Ascending aorta (tissue), 2 donors: Measurements from ENCODE around the gene VEZF1. TPM values are rescaled to one million over a fixed set of nuclear protein-coding genes. Genes with fewer than 3 reads are reported as not detected.
"Not testable (repeated sequence)": the region's sequence is repeated elsewhere in the genome, so short reads cannot be mapped to it uniquely, and the experiment has no call there.

Experiments used
- DNase-seq, 2 donors: peaks; one replicate each; pipeline ENCODE4 v3.0.0-alpha.2; 2019; ENCODE audit warnings: low spot score in 2 of 2
- H3K27ac ChIP-seq, 2 donors: fragments of 200-600 bp; sonication (generic); one replicate each; pipeline ENCODE4 v1.5.1; 2016 to 2017; ENCODE audit warnings: mild to moderate bottlenecking in 1 of 2
- H3K27me3 ChIP-seq: fragments of 200-600 bp; sonication (generic); one replicate; pipeline ENCODE4 v1.5.1; 2017
- H3K36me3 ChIP-seq, 2 donors: fragments of 200-600 bp; sonication (generic); one replicate each; pipeline ENCODE4 v1.5.1; 2016
- H3K4me1 ChIP-seq, 2 donors: fragments of 200-600 bp; sonication (generic); one replicate each; pipeline ENCODE4 v1.5.1; 2016 to 2017; ENCODE audit warnings: mild to moderate bottlenecking in 1 of 2
- H3K4me3 ChIP-seq, 2 donors: fragments of 200-600 bp; sonication (generic); one replicate each; pipeline ENCODE4 v1.5.1; 2016 to 2017; ENCODE audit warnings: mild to moderate bottlenecking in 1 of 2
- H3K9me3 ChIP-seq, 2 donors: fragments of 200-600 bp; sonication (generic); one replicate each; pipeline ENCODE4 v1.5.1; 2016
- intact Hi-C: fragments of 100-400 bp; cut with DNase I; formaldehyde crosslinking; loops from one replicate; pipeline ENCODE4 v1.15.1; 2023
- total RNA-seq: library from RNA; depleted of rRNA; stranded (reverse); fragments of >200 nt; gene quantifications from one replicate; pipeline ENCODE4 v1.1.0, GENCODE V29; 2016
- TF ChIP-seq, protein P1 (sequence below), 3 experiments: fragments of 200-600 bp in 2 of 3; fragments of 450-650 bp in 1 of 3; sonication (generic) in 2 of 3; IDR thresholded peaks; one replicate each; pipeline ENCODE4 v1.5.1; 2016 to 2019; ENCODE audit warnings: antibody characterized with exemption in 3 of 3, mild to moderate bottlenecking in 1 of 3, moderate library complexity in 1 of 3

Gene VEZF1
- total RNA-seq, 1 donor from 2014 or later = 47.4 TPM

DNA sequence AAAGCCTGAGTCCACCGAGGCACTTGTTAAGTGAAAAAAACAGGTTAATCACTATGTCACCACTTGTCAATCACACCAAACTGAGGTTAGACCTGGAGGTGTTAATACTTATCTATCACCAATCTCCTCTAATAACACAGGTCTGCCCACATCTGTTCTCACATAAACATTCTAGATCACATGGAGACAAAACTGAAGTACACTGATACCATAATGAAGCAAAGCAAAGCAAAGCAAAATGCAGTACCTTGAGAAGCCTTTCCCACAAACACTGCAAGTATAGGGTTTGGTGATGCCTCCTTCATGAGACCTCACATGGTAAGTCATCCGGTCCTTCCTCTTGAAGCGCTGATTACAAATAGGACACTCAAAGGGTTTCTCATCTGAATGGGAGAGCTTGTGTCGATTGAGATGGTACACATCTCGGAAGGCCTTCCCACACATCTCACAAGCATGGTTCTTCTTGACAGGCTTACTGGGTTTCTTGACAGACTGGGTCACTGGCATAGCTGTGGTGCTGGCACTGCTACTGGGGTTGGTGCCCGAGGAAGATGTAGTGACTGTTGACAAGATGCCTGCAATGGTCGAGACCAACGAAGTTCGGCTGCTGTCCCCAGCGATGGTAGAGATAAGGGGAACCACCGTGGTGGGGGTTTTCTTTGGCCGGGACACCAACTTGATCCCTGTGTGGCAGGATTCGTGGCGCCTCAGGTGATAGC is 5.4 kb downstream of the VEZF1 start:
- no peak overlapping the region for H3K4me3 ChIP-seq
- no peaks in the 10 kb centered on the region for H3K9me3 ChIP-seq
- intact Hi-C loops = no loop called here
- no peak for DNase-seq
- peaks cover 40 to 46% of the 10 kb centered on the region in 2 donors for H3K36me3 ChIP-seq
- H3K4me1 ChIP-seq = peaks cover 0 to 28% of the 10 kb centered on the region in 2 donors
- TF ChIP-seq, protein P1, sequence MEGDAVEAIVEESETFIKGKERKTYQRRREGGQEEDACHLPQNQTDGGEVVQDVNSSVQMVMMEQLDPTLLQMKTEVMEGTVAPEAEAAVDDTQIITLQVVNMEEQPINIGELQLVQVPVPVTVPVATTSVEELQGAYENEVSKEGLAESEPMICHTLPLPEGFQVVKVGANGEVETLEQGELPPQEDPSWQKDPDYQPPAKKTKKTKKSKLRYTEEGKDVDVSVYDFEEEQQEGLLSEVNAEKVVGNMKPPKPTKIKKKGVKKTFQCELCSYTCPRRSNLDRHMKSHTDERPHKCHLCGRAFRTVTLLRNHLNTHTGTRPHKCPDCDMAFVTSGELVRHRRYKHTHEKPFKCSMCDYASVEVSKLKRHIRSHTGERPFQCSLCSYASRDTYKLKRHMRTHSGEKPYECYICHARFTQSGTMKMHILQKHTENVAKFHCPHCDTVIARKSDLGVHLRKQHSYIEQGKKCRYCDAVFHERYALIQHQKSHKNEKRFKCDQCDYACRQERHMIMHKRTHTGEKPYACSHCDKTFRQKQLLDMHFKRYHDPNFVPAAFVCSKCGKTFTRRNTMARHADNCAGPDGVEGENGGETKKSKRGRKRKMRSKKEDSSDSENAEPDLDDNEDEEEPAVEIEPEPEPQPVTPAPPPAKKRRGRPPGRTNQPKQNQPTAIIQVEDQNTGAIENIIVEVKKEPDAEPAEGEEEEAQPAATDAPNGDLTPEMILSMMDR (IDR thresholded peaks at IDR 0.05) = no peak
- H3K27ac ChIP-seq = no peak overlapping the region
- H3K27me3 ChIP-seq = no peaks in the 10 kb centered on the region

DNA sequence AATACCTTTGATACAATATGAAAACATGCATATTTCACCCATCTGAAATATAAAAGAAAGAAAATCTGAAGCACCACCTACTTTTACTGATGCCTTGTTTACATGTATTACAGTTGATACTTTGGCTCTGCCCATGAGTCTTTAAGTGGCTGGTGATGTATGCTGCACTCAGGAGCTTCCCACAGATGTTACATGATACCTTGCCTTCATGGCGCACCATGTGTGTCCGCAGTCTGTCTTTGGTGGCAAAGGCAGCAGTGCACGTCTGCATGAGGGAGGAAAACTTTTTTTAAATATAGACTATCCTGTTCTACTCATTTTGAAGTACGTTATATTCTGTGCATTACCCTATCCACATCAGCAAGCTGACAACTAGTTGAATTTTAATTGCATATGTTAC is 7.5 kb downstream of the VEZF1 start:
- H3K4me1 ChIP-seq = peaks cover 0 to 24% of the 10 kb centered on the region in 2 donors

DNA sequence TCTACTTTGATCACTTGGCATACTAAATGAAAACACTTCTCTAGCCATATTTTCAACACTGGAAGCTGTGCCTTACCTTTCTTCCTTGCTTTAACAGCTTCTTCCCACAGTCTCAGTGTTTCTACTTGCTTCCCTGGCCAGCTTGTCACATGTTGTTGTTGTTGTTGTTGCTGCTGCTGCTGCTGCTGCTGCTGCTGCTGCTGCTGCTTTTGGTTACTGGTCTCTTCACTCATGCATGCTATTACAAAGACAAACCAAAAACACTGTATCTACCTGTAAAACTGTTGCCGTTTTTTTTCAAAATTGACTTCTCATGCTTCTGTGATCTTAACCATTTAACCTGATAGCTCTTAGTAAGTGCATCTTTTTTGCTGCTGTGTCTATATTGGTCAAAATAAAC is 9.0 kb downstream of the VEZF1 start:
- Histone ChIP-seq H3K9me3 (no peaks in the 10 kb centered on the region), H3K27ac (no peak overlapping the region), H3K27me3 (no peaks in the 10 kb centered on the region), H3K4me1 (peaks cover 0 to 15% of the 10 kb centered on the region in 2 donors), H3K4me3 (no peak overlapping the region), H3K36me3 (peaks cover 72 to 79% of the 10 kb centered on the region in 2 donors)
- intact Hi-C loops = no loop called here
- no peak for DNase-seq
- TF ChIP-seq, protein P1 (IDR thresholded peaks at IDR 0.05) = no peak

More for the DNA sequence above, 7.5 kb downstream of the VEZF1 start:
- TF ChIP-seq, protein P1 (IDR thresholded peaks at IDR 0.05) = no peak
- H3K27ac ChIP-seq = no peak overlapping the region
- H3K9me3 ChIP-seq = no peaks in the 10 kb centered on the region
- H3K4me3 ChIP-seq = no peak overlapping the region
- H3K36me3 ChIP-seq = peaks cover 60 to 66% of the 10 kb centered on the region in 2 donors
- no peak for DNase-seq
- H3K27me3 ChIP-seq = no peaks in the 10 kb centered on the region
- intact Hi-C loops = no loop called here

DNA sequence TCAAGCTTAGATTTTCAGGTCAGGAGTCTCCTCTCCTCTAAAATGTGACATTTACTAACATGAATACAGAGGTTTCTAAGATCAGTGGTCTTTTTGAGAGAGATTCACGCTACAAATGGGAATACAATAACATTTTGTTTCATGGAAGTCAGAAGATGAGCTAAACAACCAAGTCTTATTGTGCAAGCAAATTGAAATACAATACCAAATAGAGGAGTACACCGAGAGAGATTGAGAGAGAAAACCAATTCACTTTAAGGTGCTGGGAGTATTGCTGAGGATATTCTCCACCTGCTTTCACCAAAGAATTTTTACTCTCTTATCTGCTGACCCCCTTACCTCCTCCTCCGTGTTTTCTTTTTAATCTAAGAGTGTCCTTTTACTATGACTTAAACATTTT is 11.5 kb downstream of the VEZF1 start:
- intact Hi-C loops = no loop called here
- TF ChIP-seq, protein P1 (IDR thresholded peaks at IDR 0.05) = no peak
- Histone ChIP-seq H3K36me3 (peaks cover 89 to 92% of the 10 kb centered on the region in 2 donors), H3K9me3 (no peaks in the 10 kb centered on the region), H3K27ac (no peak overlapping the region), H3K4me3 (no peak overlapping the region), H3K4me1 (no peaks in the 10 kb centered on the region), H3K27me3 (no peaks in the 10 kb centered on the region)
- no peak for DNase-seq

DNA sequence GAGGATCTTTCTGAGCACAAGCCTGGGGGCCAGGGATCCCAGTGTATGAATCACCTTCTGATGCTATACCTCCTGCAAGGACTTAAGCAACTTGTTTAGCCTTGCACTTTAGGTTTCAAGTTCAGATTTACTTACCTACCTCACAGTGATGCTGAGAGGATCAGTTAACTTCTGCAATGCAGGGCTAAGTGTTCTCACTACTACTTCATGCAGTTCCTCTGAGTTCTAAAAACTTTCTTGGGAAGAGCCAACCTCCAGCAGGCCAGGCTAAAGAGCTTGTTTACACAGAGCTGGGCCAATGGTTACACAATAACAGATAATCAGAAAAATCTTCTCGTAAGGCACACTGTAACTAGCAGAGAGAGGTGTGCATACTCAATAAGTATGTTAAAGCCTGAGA is 13.0 kb downstream of the VEZF1 start:
- Histone ChIP-seq H3K4me3 (no peak overlapping the region), H3K4me1 (no peaks in the 10 kb centered on the region), H3K27me3 (no peaks in the 10 kb centered on the region), H3K27ac (no peak overlapping the region), H3K9me3 (no peaks in the 10 kb centered on the region), H3K36me3 (peaks cover 78 to 80% of the 10 kb centered on the region in 2 donors)
- DNase-seq = no peak
- intact Hi-C loops = no loop called here
- TF ChIP-seq, protein P1 (IDR thresholded peaks at IDR 0.05) = no peak

DNA sequence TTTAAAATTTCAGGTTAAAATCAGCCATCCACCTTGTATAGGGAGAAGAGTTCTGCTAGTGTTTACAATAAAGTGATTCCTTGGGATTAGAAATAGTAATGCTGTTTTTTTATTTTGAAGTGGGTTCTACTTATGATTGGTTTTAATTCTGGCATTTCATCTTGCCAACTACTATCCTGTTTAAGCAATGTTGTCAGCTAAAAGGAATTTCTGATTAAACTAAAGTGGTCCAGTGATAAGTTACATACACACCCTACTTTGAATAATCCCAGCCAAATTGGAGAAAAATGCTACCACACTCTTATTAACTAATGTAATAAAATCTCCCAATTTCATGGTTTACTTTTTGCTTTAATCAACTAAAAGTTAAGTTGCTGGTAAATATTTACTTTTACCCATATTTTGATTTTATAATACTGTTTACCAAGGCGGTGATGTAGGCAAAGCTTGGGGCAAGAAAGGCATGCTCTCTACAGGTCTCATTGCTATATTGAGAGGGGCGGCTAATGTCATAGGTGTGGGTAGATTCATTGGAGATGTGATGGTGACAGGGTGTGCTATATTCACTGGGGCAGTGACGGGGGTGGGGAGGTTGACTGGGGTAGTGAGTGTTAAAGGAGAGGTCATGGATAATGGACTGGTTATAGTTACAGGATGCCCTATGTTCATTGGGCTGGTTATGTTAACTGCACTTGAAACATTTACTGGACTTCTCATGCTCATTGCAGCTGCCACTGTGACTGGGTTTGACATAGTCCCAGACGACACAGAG is 13.8 kb downstream of the VEZF1 start:
- H3K9me3 ChIP-seq, H3K4me1 ChIP-seq, DNase-seq, intact Hi-C loops, H3K27ac ChIP-seq, H3K4me3 ChIP-seq, H3K27me3 ChIP-seq: not testable (repeated sequence)
- H3K36me3 ChIP-seq = peaks cover 71 to 74% of the 10 kb centered on the region in 2 donors
